Activated CD4-positive, alpha-beta T cell treated with anti-CD3 and anti-CD28 coated beads, Interleukin-2, Interleukin-6, amounts not matched to agents 100 ng/mL and 50 ng/mL, durations not matched to agents 16 hours and 8 hours (primary cell): ENCODE results near the gene PPP3R1.
A peak's percentile ranks its signal among the peaks of the same experiment; 100 is the strongest.

Experiments
- DNase-seq: peaks from one replicate; pipeline ENCODE4 v3.0.0-alpha.2; 2020

The PPP3R1 gene

DNA sequence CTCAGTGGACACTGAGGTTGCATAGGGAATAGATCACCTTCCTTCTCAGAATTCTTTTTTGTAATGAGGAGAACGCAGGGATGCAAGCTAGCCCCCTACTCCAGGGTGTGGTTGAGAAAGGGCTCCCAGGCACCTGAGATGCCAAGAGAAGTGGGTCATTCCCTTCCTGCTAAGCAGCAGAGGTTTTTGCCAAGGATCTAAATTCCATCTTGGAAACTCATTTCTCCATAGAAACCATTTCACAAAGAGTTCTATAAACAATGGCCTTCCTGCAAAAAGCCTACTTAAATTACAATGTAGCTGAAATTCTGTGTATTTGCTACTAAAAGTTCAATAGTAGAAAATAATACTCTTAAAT is 3.7 kb upstream of the PPP3R1 start:
- DNase-seq, result no peak

DNA sequence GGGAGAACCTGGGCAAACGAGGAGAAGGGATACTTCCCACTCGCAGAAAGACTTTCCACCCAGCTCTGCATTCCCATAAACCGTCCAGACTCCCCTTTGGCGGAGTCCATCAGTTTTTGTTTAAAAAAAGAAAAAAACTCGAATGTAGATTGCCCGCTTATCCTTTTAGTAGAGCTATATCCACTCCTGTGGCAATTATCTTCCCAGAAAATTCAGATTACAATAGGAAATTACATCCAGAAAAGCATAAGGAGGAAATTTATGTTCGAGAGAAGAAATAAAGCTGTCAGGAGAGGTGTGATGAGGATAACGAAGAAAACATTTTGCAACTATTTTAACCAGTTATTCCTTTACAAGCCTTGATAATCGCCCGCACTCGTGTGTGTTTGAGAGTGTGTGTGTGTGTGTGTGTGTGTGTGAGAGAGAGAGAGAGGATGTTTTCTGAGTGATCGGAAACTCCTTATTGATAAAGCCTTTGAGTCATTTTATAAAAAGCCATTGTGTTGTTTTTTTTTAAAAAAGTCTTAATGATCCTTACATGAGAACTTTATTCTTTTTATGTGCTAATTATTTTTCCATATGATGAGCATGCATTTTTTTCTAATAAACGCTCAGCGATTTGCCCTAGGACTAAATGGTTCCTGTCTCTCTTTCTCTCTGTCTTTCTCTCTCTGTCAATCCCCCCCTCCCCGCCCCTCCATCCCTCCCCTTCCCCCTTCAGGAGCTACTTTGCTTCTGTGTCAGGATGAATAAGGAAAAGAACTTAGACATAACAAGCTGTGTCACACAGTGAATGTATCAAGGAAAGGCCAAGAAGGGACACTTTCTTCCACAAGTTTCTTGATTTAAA is 1.1 kb upstream of the PPP3R1 start:
- DNase-seq, result peak; percentile 56

DNA sequence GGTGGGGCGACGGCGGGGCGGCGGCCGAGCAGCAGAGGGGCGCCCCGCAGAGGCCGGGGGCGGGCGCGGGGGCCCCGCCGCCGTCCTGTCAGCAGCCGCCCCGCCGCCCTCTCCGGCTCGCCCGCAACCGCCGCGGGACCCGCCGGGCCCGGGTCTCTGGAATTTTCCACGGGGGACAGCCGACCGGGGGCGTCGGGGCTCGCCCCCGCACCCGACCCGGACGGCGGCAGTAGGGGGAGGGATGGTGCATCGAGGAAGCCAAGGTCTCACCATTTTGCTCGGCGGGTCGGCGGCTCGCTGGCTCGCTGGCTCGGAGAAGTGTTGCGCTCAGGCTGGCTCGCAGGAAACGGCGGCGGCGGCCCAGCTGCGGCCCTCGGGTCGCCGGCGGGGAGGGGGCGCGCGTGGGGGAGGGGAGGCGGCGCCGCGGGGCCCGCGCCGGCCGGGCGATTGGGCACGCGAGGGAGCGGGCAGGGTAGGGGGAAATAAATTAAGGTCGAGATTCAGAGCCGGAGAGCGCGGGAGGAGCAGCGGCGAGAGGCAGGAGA is 405 bp downstream of the PPP3R1 start:
- DNase-seq, result peak; percentile 34

DNA sequence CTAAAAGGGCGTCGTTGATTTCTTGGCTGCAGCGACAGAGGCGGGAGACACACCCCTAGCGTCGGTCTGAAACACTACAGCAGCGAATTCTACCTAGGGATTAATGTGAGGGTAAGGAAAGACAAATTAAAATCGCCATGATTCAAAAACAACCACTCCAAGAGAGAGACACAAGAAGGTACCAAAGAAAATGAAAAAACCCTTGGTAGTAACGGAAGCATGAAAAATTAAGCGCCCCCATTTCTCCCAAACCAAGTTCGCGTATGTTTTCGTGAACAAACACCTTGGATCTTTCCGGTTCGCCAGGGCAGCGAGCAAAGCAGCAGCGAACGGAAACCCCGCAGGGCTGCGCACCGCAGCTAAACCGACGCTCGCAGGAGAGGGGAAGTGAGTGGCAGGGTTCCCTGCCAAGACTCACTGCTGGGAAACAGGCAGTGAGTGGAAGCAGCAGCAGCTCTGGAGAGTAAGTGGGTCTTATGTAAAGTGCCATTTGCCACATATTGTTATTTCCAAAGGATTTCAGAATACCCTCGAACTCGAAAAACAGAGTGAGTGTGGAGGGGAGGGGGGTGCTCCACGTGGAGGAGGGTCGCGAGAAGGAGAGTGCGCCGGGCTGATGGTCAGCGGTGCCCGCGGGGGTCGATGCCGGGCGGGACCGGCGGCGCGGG is 1.0 kb downstream of the PPP3R1 start:
- DNase-seq, result peak; percentile 87

DNA sequence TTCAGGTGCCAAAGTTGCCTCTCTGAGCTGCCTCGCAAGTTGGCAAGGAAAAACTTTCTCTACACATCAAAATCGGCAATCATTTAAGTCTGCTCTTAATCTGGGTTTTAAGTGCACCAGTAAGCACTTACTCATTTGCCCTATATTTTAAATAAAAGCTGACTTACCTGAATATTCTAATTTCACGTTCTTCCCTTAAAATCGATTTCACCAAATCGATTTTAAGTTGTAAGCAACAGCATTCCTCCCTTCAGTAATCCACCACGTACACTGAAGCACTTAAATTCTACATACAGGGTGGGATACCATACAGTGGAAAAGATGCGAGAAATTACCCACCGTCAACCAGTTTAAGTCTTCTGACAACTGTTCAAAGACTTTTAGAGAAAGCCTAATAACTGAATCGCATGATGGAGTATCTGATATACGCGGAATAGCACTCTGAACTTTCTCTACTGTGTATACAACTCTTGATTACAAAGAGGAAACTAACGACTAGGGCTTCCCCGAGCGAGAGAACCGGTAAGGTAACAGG is 1.6 kb downstream of the PPP3R1 start:
- no peak for DNase-seq

DNA sequence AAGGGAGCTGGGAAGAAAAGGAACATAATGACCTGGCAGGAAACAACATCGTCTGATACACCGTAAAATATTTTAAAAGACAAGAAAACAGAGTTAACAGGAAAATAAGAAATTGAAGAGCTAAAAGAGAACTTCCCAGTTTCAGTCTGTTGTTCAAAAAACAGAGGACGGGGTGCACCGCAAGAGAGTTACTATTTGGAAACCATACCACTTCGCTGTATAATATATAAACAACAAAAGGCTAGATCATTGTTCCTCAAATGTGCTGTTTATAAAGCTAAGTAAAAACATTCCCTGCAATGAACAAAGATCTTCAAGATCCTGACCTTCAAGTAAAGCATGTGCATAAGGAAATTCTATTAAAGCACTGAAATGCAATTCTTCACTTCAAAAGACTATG is 2.1 kb downstream of the PPP3R1 start:
- DNase-seq, result no peak

DNA sequence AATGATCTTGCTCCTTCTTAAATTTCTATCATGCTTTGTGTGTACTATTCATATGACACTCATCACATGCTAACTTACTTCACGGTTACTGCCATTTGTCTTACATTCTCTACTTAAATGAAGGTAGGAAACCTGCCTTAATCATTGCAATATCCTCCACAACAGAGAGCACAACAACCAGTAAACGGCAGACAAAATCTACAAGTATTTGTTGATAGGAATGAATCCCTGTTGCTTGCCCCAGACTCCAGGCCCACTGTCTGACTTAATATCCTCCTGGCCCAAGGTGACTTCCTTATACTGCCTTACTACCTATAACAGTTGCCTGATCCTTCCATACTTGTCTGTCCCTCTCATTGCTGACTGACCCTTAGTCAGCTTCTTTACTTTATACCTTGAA is 3.5 kb downstream of the PPP3R1 start:
- no peak for DNase-seq

DNA sequence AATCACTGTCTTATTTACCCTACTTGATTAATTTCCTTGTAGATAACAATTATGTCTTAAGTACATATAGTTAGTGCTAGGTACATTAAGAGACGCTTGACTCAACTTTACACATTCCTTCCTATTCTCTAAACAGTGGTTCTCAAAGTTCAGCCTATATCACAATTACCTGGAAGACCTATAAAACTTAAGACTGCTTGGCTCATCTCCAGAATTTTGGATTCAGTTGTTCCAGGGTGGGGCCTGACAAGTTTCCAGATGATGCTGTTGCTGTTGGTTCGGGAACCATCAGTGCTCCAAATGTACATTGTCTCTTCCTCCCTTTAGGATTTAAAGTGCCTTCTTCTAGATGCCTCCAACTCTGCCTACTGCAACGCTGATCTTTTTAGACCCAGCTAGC is 4.0 kb downstream of the PPP3R1 start:
- no peak for DNase-seq

DNA sequence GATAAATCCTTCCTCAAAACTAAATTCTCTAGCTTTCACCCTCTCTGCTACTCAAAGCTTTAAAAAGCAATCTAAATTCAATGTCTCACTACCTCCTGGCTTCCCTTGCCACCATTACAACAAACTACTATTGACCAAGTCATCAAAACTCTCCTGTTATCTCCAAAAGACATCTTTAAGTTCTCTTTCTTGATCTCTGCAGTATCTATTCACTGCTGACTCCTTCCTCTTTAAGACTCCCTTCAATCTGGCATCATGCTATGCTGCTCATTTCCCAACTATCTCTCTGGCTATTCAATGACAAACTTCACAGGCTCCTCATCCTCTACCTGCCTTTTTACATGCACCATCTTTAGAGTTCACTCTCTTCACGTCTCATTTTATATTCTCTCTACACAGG is 5.9 kb downstream of the PPP3R1 start:
- DNase-seq, result no peak

DNA sequence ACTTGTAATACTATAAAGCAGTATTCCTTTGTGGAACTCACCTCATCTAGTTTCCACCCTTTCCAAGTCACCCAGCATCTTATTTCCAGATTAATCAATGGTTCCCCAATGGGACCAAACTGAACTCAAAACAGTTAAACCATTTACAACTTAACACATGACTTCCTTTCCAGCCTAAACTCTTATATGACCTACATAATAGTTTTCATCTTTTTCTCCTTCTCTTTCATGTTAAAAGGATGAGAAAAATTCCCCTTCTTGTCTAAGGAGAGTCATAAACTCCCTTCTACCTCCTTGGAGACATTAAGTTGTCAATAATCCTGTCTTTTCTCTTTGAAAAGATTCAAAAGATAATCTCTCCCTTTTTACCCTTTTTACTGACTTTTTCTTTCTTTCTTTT is 6.7 kb downstream of the PPP3R1 start:
- DNase-seq, result no peak

DNA sequence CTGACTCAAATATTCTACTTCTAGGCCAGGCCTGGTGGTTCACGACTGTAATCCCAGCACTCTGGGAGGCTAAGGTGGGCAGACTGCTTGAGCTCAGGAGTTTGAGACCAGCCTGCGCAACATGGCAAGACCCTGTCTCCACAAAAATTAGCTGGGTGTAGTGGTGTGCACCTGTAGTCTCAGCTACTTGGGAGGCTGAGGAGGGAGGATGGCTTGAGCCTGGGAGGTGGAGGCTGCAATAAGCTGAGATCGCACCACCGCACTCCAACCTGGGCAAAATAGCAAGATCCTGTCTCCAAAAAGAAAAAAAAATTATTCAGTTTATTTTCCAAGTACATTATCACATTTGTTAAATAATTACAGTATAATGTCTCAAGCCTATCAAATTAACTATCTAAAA is 7.3 kb downstream of the PPP3R1 start:
- no peak for DNase-seq

DNA sequence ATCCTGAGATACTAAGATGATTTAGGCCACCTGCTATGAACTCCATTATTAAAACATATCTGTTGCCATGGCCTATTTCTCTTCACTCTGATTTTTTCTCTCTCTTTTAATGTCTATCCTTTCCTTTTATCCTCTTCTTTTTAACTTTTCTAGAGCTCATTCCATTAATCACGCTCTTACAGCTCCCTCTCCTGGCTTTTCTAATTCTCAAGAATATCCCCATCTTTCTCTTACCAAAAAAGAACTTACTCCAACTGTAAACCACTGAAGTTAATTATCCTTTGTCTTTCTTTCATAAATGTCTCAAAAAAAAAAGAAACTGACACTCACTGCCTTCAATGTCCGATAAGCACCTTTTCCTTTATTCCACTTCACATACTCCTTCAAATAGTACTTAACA is 7.9 kb downstream of the PPP3R1 start:
- DNase-seq, result no peak

DNA sequence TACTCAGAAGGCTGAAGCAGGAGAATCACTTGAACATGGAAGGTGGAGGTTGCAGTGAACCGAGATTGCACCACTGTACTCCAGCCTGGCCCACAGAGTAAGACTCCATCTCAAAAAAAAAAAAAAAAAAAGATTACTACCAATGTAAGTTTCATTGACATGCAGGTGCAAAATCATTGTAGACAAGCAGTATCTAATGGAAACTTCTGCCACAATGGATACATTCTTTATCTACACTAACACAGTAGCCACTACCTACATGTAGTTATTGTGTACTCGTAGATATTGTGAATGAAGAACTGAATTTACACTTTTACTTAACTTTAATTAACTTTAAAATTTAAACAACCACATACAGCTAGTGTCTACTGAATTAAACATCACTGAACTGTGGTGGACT is 10.6 kb downstream of the PPP3R1 start:
- DNase-seq, result no peak

DNA sequence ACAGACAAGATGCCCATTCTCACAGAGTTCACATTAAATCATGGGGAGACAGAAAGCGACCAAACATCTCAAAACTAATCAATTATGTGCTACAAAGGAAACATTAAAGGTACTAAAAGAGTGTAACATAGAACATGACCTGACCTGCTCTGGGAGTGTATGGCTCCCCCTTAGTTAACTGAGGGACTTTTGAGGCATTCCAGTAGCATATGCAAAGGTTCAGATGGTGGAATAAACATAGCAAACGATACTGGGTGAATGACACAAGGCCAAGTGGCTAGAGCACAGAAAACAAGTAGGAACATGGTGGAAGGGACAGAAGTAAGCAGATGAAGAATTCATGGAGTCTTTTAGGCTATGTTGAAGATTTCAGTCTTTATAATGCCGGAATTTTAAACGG is 11.9 kb downstream of the PPP3R1 start:
- DNase-seq, result no peak

DNA sequence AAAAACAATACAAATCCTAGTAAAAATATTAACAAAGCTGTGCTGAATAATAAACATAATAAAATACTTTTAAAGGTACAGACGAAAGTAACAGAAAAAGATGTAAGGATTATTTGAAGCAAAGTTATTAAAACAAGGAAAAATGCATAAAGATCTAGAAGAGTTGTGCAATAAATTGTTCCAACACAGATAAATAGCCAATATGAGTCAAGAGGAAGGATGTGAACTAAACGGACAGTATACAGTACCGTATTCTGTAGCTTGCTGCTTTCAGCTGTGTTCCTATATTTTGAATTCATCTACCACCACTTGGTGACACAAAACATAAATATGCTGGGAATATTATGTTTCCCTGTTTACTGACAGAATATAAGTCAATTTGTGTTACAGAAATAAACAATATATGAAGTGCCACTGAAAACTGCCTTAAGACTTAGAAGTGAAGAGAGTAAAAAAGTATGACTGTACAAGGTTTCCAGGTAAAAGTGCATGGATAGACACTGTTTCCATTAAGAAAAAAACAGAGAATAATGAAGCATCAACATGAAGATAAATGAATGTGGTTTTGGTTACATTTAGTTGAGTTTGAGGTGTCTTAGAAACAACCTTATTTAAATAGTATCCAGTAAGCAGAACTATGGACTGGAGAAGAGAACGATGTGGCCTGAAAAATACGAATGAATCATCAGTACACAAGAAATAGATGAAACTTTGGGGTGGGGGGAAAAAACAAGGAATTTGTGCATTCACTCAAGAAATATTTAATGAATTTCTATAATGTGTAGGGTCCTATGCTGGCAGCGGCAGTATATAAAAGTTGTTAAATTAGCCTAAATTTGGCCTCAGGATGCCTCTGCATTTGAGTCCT is 13.1 kb downstream of the PPP3R1 start:
- no peak for DNase-seq

DNA sequence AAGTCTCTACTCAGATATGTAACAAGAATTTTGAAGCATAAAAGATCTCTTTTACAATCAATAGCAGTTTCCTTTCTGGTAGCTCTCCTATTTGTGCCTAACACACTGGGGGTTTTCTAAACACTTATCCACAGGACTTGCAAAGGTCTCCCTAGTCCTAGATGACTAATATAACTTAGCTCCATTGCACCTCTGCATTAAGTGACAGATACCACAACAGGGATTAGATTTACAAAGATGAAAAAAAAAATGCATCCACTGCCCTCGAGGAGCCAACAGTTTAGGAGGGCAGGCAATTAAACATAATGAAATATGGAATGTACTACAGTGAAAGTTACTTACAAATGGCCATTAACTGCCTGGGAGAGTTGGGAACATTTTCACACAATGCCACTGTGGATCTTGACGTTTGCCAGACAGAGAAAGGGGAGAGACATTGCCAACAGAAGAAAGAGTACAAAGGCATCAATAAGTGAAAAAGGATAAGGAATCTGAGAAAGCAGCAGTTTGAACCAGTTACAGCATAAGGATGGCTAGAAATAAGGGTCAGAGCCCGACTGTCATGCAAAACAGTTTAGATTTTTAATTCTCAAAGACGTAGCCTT is 14.3 kb downstream of the PPP3R1 start:
- no peak for DNase-seq

DNA sequence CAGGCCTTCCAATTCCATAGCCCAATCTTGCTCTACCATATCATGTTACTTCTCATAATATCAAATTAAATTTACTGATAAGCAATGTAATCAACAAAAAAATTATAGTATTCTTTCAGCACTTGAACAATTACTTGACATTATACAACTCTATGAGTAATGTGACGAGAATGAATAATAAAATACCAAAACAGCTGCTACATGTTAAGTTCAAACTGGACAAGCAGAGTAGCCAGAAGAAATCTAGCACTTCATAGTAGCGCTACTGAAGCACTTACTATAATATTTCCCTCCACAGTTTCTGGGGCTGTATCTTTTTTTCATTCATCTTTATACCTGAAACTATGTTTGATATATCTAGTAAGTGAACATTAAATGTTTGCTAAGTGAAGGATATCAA is 14.9 kb downstream of the PPP3R1 start:
- DNase-seq, result no peak

DNA sequence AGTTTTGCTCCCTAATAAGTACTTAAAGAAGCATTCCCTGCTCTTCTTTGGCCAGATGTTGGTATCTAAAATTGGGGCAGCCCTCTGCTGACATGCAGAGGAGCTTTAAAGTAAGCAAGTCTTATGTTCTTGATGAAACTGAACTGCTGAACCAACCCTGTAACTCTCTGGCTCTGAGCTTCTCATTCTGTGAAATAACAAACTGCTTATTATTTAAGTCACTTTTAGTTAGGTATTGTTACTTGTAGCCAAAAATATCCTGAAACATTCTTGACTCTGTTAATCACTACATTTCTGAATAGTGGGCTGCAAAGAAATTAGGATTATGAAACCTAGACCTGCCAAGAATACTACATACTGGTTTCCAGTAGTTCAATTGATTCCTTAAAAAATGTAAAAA is 15.5 kb downstream of the PPP3R1 start:
- DNase-seq, result no peak

DNA sequence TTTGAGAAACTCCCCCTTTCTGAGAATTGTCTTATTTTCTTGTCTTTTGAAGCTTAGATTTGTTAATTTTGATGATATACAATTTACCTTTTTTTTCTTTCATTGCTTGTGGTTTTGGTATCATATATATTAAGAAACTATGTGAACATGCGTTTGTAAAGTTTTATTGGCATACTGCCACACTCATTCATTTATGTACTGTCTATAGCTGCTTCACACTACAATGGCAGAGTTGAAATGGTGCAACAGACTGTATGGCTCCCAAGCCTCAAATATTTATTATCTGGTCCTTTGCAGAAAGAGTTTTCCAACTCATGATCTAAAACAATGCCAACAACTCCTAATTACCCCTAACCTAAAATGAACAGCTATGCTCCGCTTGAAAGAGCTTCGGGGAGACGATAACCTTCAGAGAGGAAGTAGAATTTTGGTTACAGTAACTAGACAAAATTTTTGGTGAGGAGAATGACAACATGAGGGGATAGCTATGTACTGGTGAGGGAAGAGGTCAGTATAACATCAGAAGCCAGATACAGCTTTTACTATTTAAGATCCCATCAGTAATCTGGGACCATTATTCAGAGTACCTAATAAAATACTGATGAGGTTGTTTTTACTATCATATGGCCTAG is 16.1 kb downstream of the PPP3R1 start:
- DNase-seq, result no peak

DNA sequence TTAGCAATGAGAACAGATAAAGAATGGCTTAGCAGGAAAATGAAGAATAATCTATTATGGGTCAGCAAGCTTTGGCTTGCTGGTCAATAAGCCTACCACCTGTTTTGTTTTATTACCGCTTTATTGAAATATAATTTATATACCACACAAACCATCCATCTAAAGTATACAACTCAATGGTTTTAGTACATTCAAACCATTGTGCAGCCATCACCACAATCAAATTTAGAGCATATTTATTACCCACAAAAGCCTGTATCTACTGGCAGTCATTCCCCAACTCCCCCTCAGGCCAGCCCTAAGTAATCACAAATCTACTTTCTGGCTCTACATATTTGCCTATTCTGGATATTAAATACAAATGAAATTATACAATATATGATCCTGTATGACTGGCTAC is 17.2 kb downstream of the PPP3R1 start:
- no peak for DNase-seq

DNA sequence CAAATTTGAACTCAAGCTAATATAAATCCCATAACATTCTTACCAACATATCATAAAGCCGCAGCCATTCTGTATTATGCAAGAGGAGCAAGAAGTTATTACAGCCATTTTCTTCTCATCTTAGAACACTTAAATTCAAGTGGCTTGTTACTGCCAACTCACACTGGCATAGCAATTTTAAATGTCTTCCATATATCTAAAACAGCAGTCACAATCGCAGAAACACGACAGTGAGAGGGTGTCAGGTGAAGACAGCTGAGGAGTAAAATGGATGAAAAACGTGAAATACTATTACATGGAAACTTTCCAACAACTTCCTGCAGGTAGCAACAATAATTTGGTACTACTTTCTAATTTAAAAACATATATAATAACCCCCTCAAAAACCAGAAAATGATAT is 17.9 kb downstream of the PPP3R1 start:
- DNase-seq, result no peak

DNA sequence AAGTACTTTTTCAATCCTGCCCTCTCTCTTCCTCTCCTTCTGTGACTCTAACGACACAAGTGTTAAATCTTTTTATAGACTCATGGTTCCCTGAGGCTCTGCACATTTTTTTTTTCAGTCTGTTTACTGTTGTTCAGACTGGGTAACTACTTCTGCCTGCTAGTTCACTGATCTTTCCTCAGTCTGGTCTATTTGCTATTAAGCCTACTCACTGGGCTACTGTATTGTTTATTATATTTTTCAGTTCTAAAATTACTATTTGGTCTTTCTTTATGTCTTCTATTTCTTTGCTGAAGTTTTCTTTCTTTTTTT is 21.3 kb downstream of the PPP3R1 start:
- DNase-seq, result no peak
